ENCODE measurements around the gene KIAA0513. TPM values are rescaled to one million over a fixed set of nuclear protein-coding genes. Genes with fewer than 3 reads are reported as not detected.

KIAA0513 gene
- total RNA-seq, 1 donor: 35.1 TPM

- Histone ChIP-seq H3K4me1 (ENCODE audit: insufficient read depth, low read length) (peaks cover 75% of the 10 kb centered on the region), H4K20me1 (ENCODE audit: insufficient read depth, low read length) (peaks cover 3% of the 10 kb centered on the region), H3K27ac (ENCODE audit: low read depth, low read length) (peak overlapping the region; percentile 83), H2AFZ (ENCODE audit: low read length) (no peak overlapping the region), H3K4me2 (ENCODE audit: insufficient read depth, low read length) (peak overlapping the region; percentile 75), H3K9me3 (ENCODE audit: low read depth, low read length) (no peaks in the 10 kb centered on the region), H3K4me3 (ENCODE audit: insufficient read depth, low read length) (peak overlapping the region; percentile 40), H3K79me2 (ENCODE audit: insufficient read depth, low read length) (peaks cover 92% of the 10 kb centered on the region), H3K36me3 (ENCODE audit: insufficient read depth, low read length) (peaks cover 13% of the 10 kb centered on the region), H3K27me3 (ENCODE audit: insufficient read depth, low read length) (no peaks in the 10 kb centered on the region)
- DNase-seq (ENCODE audit: insufficient read length, low spot score, missing footprints): peak; percentile 96
- no peak for TF ChIP-seq CTCF (IDR thresholded peaks at IDR 0.05; ENCODE audit: extremely low read depth, low read depth, low read length)
Observed at GRCh38 chr16:85004587-85005205, 22.9 kb upstream of the KIAA0513 start.

GRCh38 chr16:85005285-85006069 lies 22.1 kb upstream of the KIAA0513 start:
- Histone ChIP-seq H4K20me1 (ENCODE audit: insufficient read depth, low read length) (peaks cover 3% of the 10 kb centered on the region), H3K4me3 (ENCODE audit: insufficient read depth, low read length) (peak overlapping the region; percentile 19), H3K27ac (ENCODE audit: low read depth, low read length) (peak overlapping the region; percentile 83), H3K9me3 (ENCODE audit: low read depth, low read length) (no peaks in the 10 kb centered on the region), H3K79me2 (ENCODE audit: insufficient read depth, low read length) (peaks cover 92% of the 10 kb centered on the region), H3K4me2 (ENCODE audit: insufficient read depth, low read length) (peak overlapping the region; percentile 75), H3K36me3 (ENCODE audit: insufficient read depth, low read length) (peaks cover 12% of the 10 kb centered on the region), H2AFZ (ENCODE audit: low read length) (no peak overlapping the region), H3K27me3 (ENCODE audit: insufficient read depth, low read length) (no peaks in the 10 kb centered on the region), H3K4me1 (ENCODE audit: insufficient read depth, low read length) (peaks cover 76% of the 10 kb centered on the region)
- TF ChIP-seq CTCF (IDR thresholded peaks at IDR 0.05; ENCODE audit: extremely low read depth, low read depth, low read length): no peak
- no peak for DNase-seq (ENCODE audit: insufficient read length, low spot score, missing footprints)

- DNase-seq (ENCODE audit: insufficient read length, low spot score, missing footprints): no peak
- no peak for TF ChIP-seq CTCF (IDR thresholded peaks at IDR 0.05; ENCODE audit: extremely low read depth, low read depth, low read length)
Observed at GRCh38 chr16:85006639-85007038, 21.0 kb upstream of the KIAA0513 start.

More at GRCh38 chr16:85006639-85007038, 21.0 kb upstream of the KIAA0513 start:
- Histone ChIP-seq H3K27ac (ENCODE audit: low read depth, low read length) (peak overlapping the region; percentile 83), H3K27me3 (ENCODE audit: insufficient read depth, low read length) (no peaks in the 10 kb centered on the region), H3K79me2 (ENCODE audit: insufficient read depth, low read length) (peaks cover 89% of the 10 kb centered on the region), H3K4me1 (ENCODE audit: insufficient read depth, low read length) (peaks cover 66% of the 10 kb centered on the region), H3K36me3 (ENCODE audit: insufficient read depth, low read length) (peaks cover 9% of the 10 kb centered on the region), H3K4me3 (ENCODE audit: insufficient read depth, low read length) (no peak overlapping the region), H2AFZ (ENCODE audit: low read length) (no peak overlapping the region), H3K4me2 (ENCODE audit: insufficient read depth, low read length) (no peak overlapping the region), H4K20me1 (ENCODE audit: insufficient read depth, low read length) (peaks cover 3% of the 10 kb centered on the region), H3K9me3 (ENCODE audit: low read depth, low read length) (no peaks in the 10 kb centered on the region)

Measured in osteoblast (primary cell).